ENCODE measurements around the gene CLDN22.

CLDN22 gene

GRCh38 chr4:183299464-183299863 is 20.6 kb downstream of the CLDN22 start:
- no peak for DNase-seq (ENCODE audit: low read depth)
- H3K4me3 ChIP-seq (ENCODE audit: low read length): no peak overlapping the region
- TF ChIP-seq CTCF (conservative IDR thresholded peaks at IDR 0.05; ENCODE audit: low read depth, low read length): no peak

- no peak for TF ChIP-seq CTCF (conservative IDR thresholded peaks at IDR 0.05; ENCODE audit: low read depth, low read length)
- H3K4me3 ChIP-seq (ENCODE audit: low read length): no peak overlapping the region
Measured at GRCh38 chr4:183297675-183298074, 22.4 kb downstream of the CLDN22 start.

GRCh38 chr4:183295711-183296110 is 24.4 kb downstream of the CLDN22 start:
- no peak for DNase-seq (ENCODE audit: low read depth)
- H3K4me3 ChIP-seq (ENCODE audit: low read length): no peak overlapping the region
- no peak for TF ChIP-seq CTCF (conservative IDR thresholded peaks at IDR 0.05; ENCODE audit: low read depth, low read length)

More at GRCh38 chr4:183297675-183298074, 22.4 kb downstream of the CLDN22 start:
- DNase-seq (ENCODE audit: low read depth): no peak

GRCh38 chr4:183291070-183291469 is 29.0 kb downstream of the CLDN22 start:
- no peak for TF ChIP-seq CTCF (conservative IDR thresholded peaks at IDR 0.05; ENCODE audit: low read depth, low read length)
- no peak overlapping the region for H3K4me3 ChIP-seq (ENCODE audit: low read length)
- DNase-seq (ENCODE audit: low read depth): no peak

GRCh38 chr4:183289688-183290087 is 30.4 kb downstream of the CLDN22 start:
- no peak overlapping the region for H3K4me3 ChIP-seq (ENCODE audit: low read length)
- no peak for TF ChIP-seq CTCF (conservative IDR thresholded peaks at IDR 0.05; ENCODE audit: low read depth, low read length)
- DNase-seq (ENCODE audit: low read depth): no peak

- no peak for TF ChIP-seq CTCF (conservative IDR thresholded peaks at IDR 0.05; ENCODE audit: low read depth, low read length)
- H3K4me3 ChIP-seq (ENCODE audit: low read length): no peak overlapping the region
- DNase-seq (ENCODE audit: low read depth): no peak
Measured at GRCh38 chr4:183288955-183289354, 31.1 kb downstream of the CLDN22 start.

- no peak for DNase-seq (ENCODE audit: low read depth)
- no peak for TF ChIP-seq CTCF (conservative IDR thresholded peaks at IDR 0.05; ENCODE audit: low read depth, low read length)
- H3K4me3 ChIP-seq (ENCODE audit: low read length): no peak overlapping the region
Measured at GRCh38 chr4:183287677-183288076, 32.4 kb downstream of the CLDN22 start.
